GM12872 (cell line): ENCODE results near the gene NPHS1.

Experiments
- CTCF ChIP-seq: IDR thresholded peaks from 3 replicates; pipeline ENCODE4 v1.5.1; 2011; ENCODE audit warnings: low read depth, mild to moderate bottlenecking, low read length, moderate library complexity; ENCODE audit not compliant: insufficient read depth

Gene NPHS1

GRCh38 chr19:35861640-35862160, 9.4 kb upstream of the NPHS1 start:
- TF ChIP-seq CTCF = no peak

- no peak for TF ChIP-seq CTCF
Measured at GRCh38 chr19:35860818-35861639, 8.7 kb upstream of the NPHS1 start.

DNA sequence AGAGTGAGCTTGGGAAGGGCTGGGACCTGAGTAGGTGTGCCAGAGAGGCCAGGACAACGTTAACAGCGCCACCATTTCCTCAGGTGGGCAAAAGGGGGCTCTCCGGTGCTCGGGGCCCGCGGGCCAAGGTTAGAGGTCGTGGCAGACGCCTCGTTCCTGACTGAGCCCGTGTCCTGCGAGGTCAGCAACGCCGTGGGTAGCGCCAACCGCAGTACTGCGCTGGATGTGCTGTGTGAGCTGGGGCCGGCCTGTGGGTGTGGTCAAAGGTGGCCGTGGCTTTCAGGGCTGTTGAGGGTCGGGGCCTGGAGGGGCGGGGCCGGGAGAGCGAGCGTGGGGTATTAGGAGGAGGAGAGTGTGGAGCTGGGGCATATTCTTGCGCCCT, 8.1 kb upstream of the NPHS1 start:
- no peak for TF ChIP-seq CTCF

- TF ChIP-seq CTCF = no peak
Measured at GRCh38 chr19:35859414-35859813, 7.1 kb upstream of the NPHS1 start.

DNA sequence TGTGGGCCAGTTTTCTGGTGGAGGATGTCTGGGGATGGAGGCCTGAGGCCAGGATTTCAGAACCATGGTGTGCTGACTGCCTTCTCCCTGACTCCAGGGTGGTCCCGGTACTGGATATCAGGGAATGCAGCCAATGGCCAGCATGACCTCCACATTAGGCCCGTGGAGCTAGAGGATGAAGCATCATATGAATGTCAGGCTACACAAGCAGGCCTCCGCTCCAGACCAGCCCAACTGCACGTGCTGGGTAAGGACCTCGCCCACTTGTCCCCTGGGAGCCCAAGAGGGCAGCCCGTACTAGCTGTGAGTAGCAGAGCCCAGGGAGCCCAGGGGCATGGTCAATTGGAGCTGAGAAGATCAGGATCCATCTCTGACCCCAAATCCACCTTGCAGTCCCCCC, 6.0 kb upstream of the NPHS1 start:
- TF ChIP-seq CTCF = no peak

GRCh38 chr19:35856546-35857149, 4.3 kb upstream of the NPHS1 start, which contains the start of gene KIRREL2:
KIRREL2 (plus strand) TSS chr19:35856911; CDS start chr19:35857120, 209 bp downstream.
- no peak for TF ChIP-seq CTCF

DNA sequence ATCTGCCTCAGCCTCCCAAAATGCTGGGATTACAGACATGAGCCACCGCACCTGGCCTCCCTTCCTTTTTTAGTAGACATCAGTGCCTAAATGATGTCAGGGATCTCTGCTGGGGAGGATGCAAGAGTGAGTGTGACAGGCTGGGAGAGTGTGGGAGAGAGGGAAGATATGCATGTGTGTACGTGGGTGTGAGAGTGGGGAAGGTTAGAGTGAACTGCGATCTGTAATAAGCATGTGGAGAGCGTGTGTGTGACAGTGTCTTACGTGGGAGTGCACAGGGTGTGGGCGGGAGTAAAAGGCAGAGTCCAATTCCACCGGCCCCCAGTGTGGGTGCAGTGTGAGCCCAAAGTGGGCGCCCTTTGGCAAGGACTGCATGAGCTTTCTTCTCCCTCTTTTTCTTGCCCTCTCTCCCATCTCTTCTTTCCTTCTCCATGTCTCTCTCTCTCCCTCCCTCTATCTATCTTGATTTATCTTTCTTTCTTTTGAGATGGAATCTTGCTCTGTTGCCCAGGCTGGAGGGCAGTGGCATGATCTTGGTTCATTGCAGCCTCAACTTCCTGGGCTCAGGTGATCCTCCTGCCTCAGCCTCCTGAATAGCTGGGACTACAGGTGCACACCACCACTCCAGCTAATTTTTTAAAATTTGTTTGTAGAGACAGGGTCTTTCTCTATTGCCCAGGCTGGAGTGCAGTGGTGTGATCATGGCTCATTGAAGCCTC, 893 bp upstream of the NPHS1 start:
- no peak for TF ChIP-seq CTCF
